H1 (cell line): ENCODE data around the gene SPTBN1. TPM values are rescaled to one million over a fixed set of nuclear protein-coding genes. Genes with fewer than 3 reads are reported as not detected.

Experiments used
- CTCF ChIA-PET: fragments of 300-600 bp; sonication (Branson Sonifier 250); formaldehyde crosslinking; loops from one replicate; lab custom pipeline; 2021; ENCODE audit not compliant: partially characterized antibody; lab: Charles Lee
- POLR2A ChIA-PET: fragments of 300-600 bp; sonication (Branson Sonifier 250); formaldehyde crosslinking; loops from one replicate; lab custom pipeline; 2021; ENCODE audit warnings: inconsistent platforms; ENCODE audit not compliant: partially characterized antibody; lab: Charles Lee
- DNase-seq, 2 experiments: peaks; one replicate each; pipeline versions ENCODE4 v3.0.0 to v3.0.0-alpha.2; 2010 to 2022; ENCODE audit warnings: low spot score in 2 of 2, low read depth in 1 of 2, mixed read lengths in 1 of 2
- FAIRE-seq: peaks from 2 replicates; lab custom pipeline; 2011; peaks lifted over from hg19 to GRCh38; lab: Jason Lieb, UNC
- H2AFZ ChIP-seq: 2 replicates; pipeline ENCODE4 v1.8.1; 2012; ENCODE audit warnings: low read length, inconsistent platforms
- H2AK5ac ChIP-seq: 2 replicates; pipeline ENCODE4 v1.6.1; 2013; ENCODE audit warnings: low read depth, low read length
- H2BK120ac ChIP-seq: replicated peaks from 2 replicates; pipeline ENCODE3; 2013; ENCODE audit warnings: low read depth, low read length, inconsistent platforms
- H2BK12ac ChIP-seq: 2 replicates; pipeline ENCODE4 v1.6.1; 2013; ENCODE audit warnings: low read depth, low read length
- H2BK15ac ChIP-seq: 2 replicates; pipeline ENCODE4 v1.6.1; 2013; ENCODE audit warnings: low read length
- H2BK20ac ChIP-seq: 2 replicates; pipeline ENCODE4 v1.6.1; 2013; ENCODE audit warnings: low read length
- H2BK5ac ChIP-seq: 2 replicates; pipeline ENCODE4 v1.6.1; 2013; ENCODE audit warnings: low read depth, low read length
- H3K14ac ChIP-seq: 2 replicates; pipeline ENCODE4 v1.6.1; 2013; ENCODE audit warnings: inconsistent platforms; ENCODE audit not compliant: insufficient read length
- H3K18ac ChIP-seq: 2 replicates; pipeline ENCODE4 v1.6.1; 2013; ENCODE audit warnings: low read length; ENCODE audit errors: extremely low read depth
- H3K23ac ChIP-seq: 2 replicates; pipeline ENCODE4 v1.6.1; 2013; ENCODE audit warnings: inconsistent platforms; ENCODE audit not compliant: insufficient read length
- H3K23me2 ChIP-seq: 2 replicates; pipeline ENCODE4 v1.6.1; 2013; ENCODE audit warnings: low read depth, low read length
- H3K27ac ChIP-seq: 2 replicates; pipeline ENCODE4 v1.6.1; 2011; ENCODE audit warnings: low read depth, low read length, inconsistent platforms
- H3K27me3 ChIP-seq, 4 experiments: replicated peaks in 1 of 4; 1 replicate in 1 of 4; 2 replicates in 3 of 4; pipeline versions ENCODE4 v1.6.1 to v1.8.1; 2011 to 2013; ENCODE audit warnings: low read length in 3 of 4, mild to moderate bottlenecking in 3 of 4, inconsistent platforms in 2 of 4, mixed read lengths in 2 of 4, moderate library complexity in 1 of 4; ENCODE audit not compliant: control insufficient read depth in 3 of 4, insufficient read depth in 3 of 4; ENCODE audit errors: extremely low read depth in 1 of 4
- H3K36me3 ChIP-seq, 4 experiments: 2 replicates each; pipeline versions ENCODE4 v1.6.1 to v1.8.1; 2011 to 2013; ENCODE audit warnings: mild to moderate bottlenecking in 4 of 4, low read length in 3 of 4, moderate library complexity in 2 of 4, control low read depth in 1 of 4, inconsistent platforms in 1 of 4; ENCODE audit not compliant: insufficient read depth in 4 of 4, control insufficient read depth in 2 of 4
- H3K4ac ChIP-seq: replicated peaks from 2 replicates; pipeline ENCODE3; 2013; ENCODE audit warnings: low read length, low read depth, mixed read lengths, inconsistent platforms; ENCODE audit not compliant: insufficient read length
- H3K4me1 ChIP-seq, 4 experiments: replicated peaks in 1 of 4; 1 replicate in 1 of 4; 2 replicates in 3 of 4; pipeline versions ENCODE4 v1.6.1 to v1.8.1; 2011 to 2013; ENCODE audit warnings: low read length in 3 of 4, inconsistent platforms in 2 of 4, mixed read lengths in 1 of 4; ENCODE audit not compliant: insufficient read depth in 4 of 4, control insufficient read depth in 3 of 4
- H3K4me2 ChIP-seq, 2 experiments: 2 replicates each; pipeline versions ENCODE4 v1.6.1 to v1.8.1; 2011 to 2013; ENCODE audit warnings: low read depth in 2 of 2, low read length in 2 of 2, control low read depth in 1 of 2, inconsistent platforms in 1 of 2, mild to moderate bottlenecking in 1 of 2; ENCODE audit not compliant: insufficient read depth in 1 of 2
- H3K4me3 ChIP-seq, 4 experiments: fragments of 200-600, 300-600 bp in 1 of 4; sonication (generic), shearing (Covaris generic), sonication (Bioruptor Twin) in 1 of 4; 2 replicates each; pipeline versions ENCODE4 v1.5.1 to v1.8.1; 2011 to 2016; ENCODE audit warnings: low read length in 4 of 4, low read depth in 3 of 4, control low read depth in 2 of 4, inconsistent platforms in 2 of 4, mild to moderate bottlenecking in 2 of 4, mixed read lengths in 1 of 4, moderate library complexity in 1 of 4; ENCODE audit not compliant: insufficient read depth in 2 of 4; ENCODE audit errors: extremely low read depth in 1 of 4
- H3K56ac ChIP-seq: replicated peaks from 2 replicates; pipeline ENCODE3; 2013; ENCODE audit warnings: low read depth, mild to moderate bottlenecking, mixed read lengths, low read length, inconsistent platforms; ENCODE audit not compliant: insufficient read length
- H3K79me1 ChIP-seq: 2 replicates; pipeline ENCODE4 v1.6.1; 2013; ENCODE audit warnings: low read depth, low read length, control low read depth
- H3K79me2 ChIP-seq, 2 experiments: 2 replicates each; pipeline versions ENCODE4 v1.6.1 to v1.8.1; 2012 to 2013; ENCODE audit warnings: low read length in 2 of 2, mild to moderate bottlenecking in 2 of 2, inconsistent platforms in 1 of 2; ENCODE audit not compliant: insufficient read depth in 2 of 2, control insufficient read depth in 1 of 2
- H3K9ac ChIP-seq, 4 experiments: replicated peaks in 1 of 4; 1 replicate in 1 of 4; 2 replicates in 3 of 4; pipeline versions ENCODE4 v1.6.1 to v1.8.1; 2011 to 2013; ENCODE audit warnings: low read depth in 3 of 4, low read length in 3 of 4, control low read depth in 2 of 4, mild to moderate bottlenecking in 2 of 4, moderate library complexity in 2 of 4, inconsistent platforms in 1 of 4; ENCODE audit errors: extremely low read depth in 1 of 4
- H3K9me3 ChIP-seq, 2 experiments: 2 replicates each; pipeline versions ENCODE4 v1.6.1 to v1.8.1; 2012 to 2013; ENCODE audit warnings: mild to moderate bottlenecking in 2 of 2, moderate library complexity in 2 of 2, control low read depth in 1 of 2, inconsistent platforms in 1 of 2, low read depth in 1 of 2, low read length in 1 of 2, mixed read lengths in 1 of 2; ENCODE audit not compliant: insufficient read depth in 2 of 2
- H4K20me1 ChIP-seq, 2 experiments: replicated peaks in 1 of 2; 2 replicates each; pipeline versions ENCODE3 to v1.8.1; 2011 to 2013; ENCODE audit warnings: inconsistent platforms in 2 of 2, low read length in 2 of 2, mild to moderate bottlenecking in 1 of 2; ENCODE audit not compliant: insufficient read depth in 2 of 2, control insufficient read depth in 1 of 2
- H4K5ac ChIP-seq: 2 replicates; pipeline ENCODE4 v1.6.1; 2013; ENCODE audit warnings: low read length, low read depth, mixed read lengths, inconsistent platforms; ENCODE audit not compliant: insufficient read length
- H4K8ac ChIP-seq: 2 replicates; pipeline ENCODE4 v1.8.0; 2013; ENCODE audit warnings: mild to moderate bottlenecking, moderate library complexity, low read length, inconsistent platforms; ENCODE audit not compliant: insufficient read depth; ENCODE audit errors: extremely low read depth
- H4K91ac ChIP-seq: replicated peaks from 2 replicates; pipeline ENCODE3; 2013; ENCODE audit warnings: low read length, mixed read lengths, inconsistent platforms; ENCODE audit not compliant: insufficient read length
- BCL11A ChIP-seq, 2 experiments: IDR thresholded peaks; one replicate each; pipeline ENCODE4 v1.6.1; 2011; ENCODE audit warnings: low read depth in 2 of 2, low read length in 2 of 2, mild to moderate bottlenecking in 2 of 2
- EP300 ChIP-seq, 2 experiments: IDR thresholded peaks; 1 replicate in 1 of 2; 2 replicates in 1 of 2; pipeline ENCODE4 v1.6.1; 2011 to 2012; ENCODE audit warnings: low read depth in 2 of 2, low read length in 2 of 2, mild to moderate bottlenecking in 2 of 2, borderline replicate concordance in 1 of 2, inconsistent platforms in 1 of 2, moderate library complexity in 1 of 2
- HDAC6 ChIP-seq: IDR thresholded peaks from one replicate; pipeline ENCODE4 v1.7.1; 2012; ENCODE audit warnings: low read depth, mild to moderate bottlenecking, inconsistent platforms, low read length, moderate library complexity
- PHF8 ChIP-seq: fragments of 200-600 bp; sonication (generic); conservative IDR thresholded peaks from 2 replicates; pipeline ENCODE4 v1.7.1; 2012; ENCODE audit warnings: low read depth, mild to moderate bottlenecking, inconsistent platforms, low read length, moderate library complexity
- POLR2AphosphoS5 ChIP-seq: IDR thresholded peaks from 2 replicates; pipeline ENCODE4 v1.6.1; 2011; ENCODE audit warnings: low read depth, low read length
- SP1 ChIP-seq: IDR thresholded peaks from 2 replicates; pipeline ENCODE4 v1.6.1; 2011; ENCODE audit warnings: low read depth, low read length
- WGBS, 2 experiments: shearing (Covaris generic) in 1 of 2; methylation state at CpG; one replicate each; pipeline versions ENCODE4 v1.1.6 to v1.1.7; 2013 to 2015; ENCODE audit warnings: low lambda C conversion rate in 2 of 2, mixed read lengths in 2 of 2, inconsistent platforms in 1 of 2, low coverage in 1 of 2, missing lambda C conversion rate in 1 of 2; ENCODE audit not compliant: insufficient replicate concordance in 2 of 2, insufficient coverage in 1 of 2, insufficient read length in 1 of 2; ENCODE audit errors: extremely low coverage in 1 of 2, missing lambda C conversion rate in 1 of 2; 5-methylcytosine and 5-hydroxymethylcytosine counted together
- polyA plus RNA-seq, 7 experiments: library from polyadenylated mRNA; depleted of rRNA in 3 of 7; stranded (reverse) in 5 of 7; unstranded in 2 of 7; fragments of >200 nt in 5 of 7; fragments of 200-250 nt in 2 of 7; gene quantifications; 1 replicate in 5 of 7; 2 replicates in 1 of 7; 4 replicates in 1 of 7; pipeline versions ENCODE4 v1.2.1 to v1.2.3, GENCODE V29; 2011 to 2013; ENCODE audit warnings: missing spikeins in 2 of 7, mixed read lengths in 2 of 7
- total RNA-seq: library from RNA; stranded (reverse); fragmentation: NEBNext Ultra II Directional; extraction: Animal tissue kit (Norgen Biotek cat#: 25700); gene quantifications from 2 replicates; pipeline ENCODE4 v1.2.1, GENCODE V29; 2021
- TF ChIP-seq, protein P1 (sequence below): IDR thresholded peaks from 2 replicates; pipeline ENCODE4 v1.6.1; 2011; ENCODE audit warnings: low read depth, mild to moderate bottlenecking, low read length; ENCODE audit not compliant: insufficient read depth
- TF ChIP-seq, protein P2 (sequence below): IDR thresholded peaks from 2 replicates; pipeline ENCODE4 v1.6.1; 2011; ENCODE audit warnings: low read length, improper control_type of control experiment

The SPTBN1 gene
- total and polyA plus RNA-seq, 2 of the 8 experiments (the other 6 are each of a cell fraction or from before 2014, with no cell fraction given): 31.8 to 180 TPM

- H3K9me3 ChIP-seq: no peaks in the 10 kb centered on the region
- H3K23me2 ChIP-seq: no peaks in the 10 kb centered on the region; the same call in 1 of the 2 replicates
- no peaks in the 10 kb centered on the region for H3K27me3 ChIP-seq
- POLR2A ChIA-PET: interaction anchor here (1.2 kb wide), 1 partner anchor 35 kb away, joined by 5 read pairs; no protein-coding TSS in a partner anchor
- no peak overlapping the region for H3K4ac ChIP-seq
- no peak overlapping the region for H2BK20ac ChIP-seq
- H3K79me2 ChIP-seq: no peaks in the 10 kb centered on the region; a peak in 2 of 4 replicates
- no peak overlapping the region for H3K4me3 ChIP-seq
- no peak overlapping the region for H4K91ac ChIP-seq
- no peak overlapping the region for H3K4me2 ChIP-seq
- H2BK15ac ChIP-seq: no peak overlapping the region
- no peak overlapping the region for H3K23ac ChIP-seq
- no peak overlapping the region for H2BK5ac ChIP-seq
- peaks cover 0 to 7% (median 2%) of the 10 kb centered on the region in 4 experiments; a peak in 3 of 8 replicates for H3K36me3 ChIP-seq
- FAIRE-seq (no peak), DNase-seq (no peak)
- no peak overlapping the region for H4K8ac ChIP-seq
- H3K18ac ChIP-seq: no peak overlapping the region
- H2AK5ac ChIP-seq: no peak overlapping the region
- CTCF ChIA-PET: interaction anchor here (0.5 to 4.1 kb wide), 36 partner anchors 11 to 416 kb away, joined by 3 to 39 read pairs (median 5); no protein-coding TSS in a partner anchor
- H2AFZ ChIP-seq: no peak overlapping the region
- no peak overlapping the region for H4K5ac ChIP-seq
- H3K79me1 ChIP-seq: no peaks in the 10 kb centered on the region; the same call in 1 of the 2 replicates
- H3K9ac ChIP-seq: no peak overlapping the region
- H2BK12ac ChIP-seq: no peak overlapping the region
- H4K20me1 ChIP-seq: peaks cover 0 to 3% of the 10 kb centered on the region in 2 experiments
- no peak overlapping the region for H2BK120ac ChIP-seq
- H3K56ac ChIP-seq: no peak overlapping the region
- no peak overlapping the region for H3K14ac ChIP-seq
- 91% methylated on average over 4 of the region's 4 CpGs; no CpG with 5 or more reads in 1 of the 2 experiments for WGBS, 2 experiments
- TF ChIP-seq SP1 (no peak), POLR2AphosphoS5 (no peak), EP300 (IDR thresholded peaks at IDR 0.05; ENCODE audit: borderline replicate concordance in 1 of 2, low read depth in 2 of 2, low read length in 2 of 2) (no peak), PHF8 (no peak), BCL11A (IDR thresholded peaks at IDR 0.05; ENCODE audit: low read depth in 2 of 2, low read length in 2 of 2) (no peak), HDAC6 (no peak)
- TF ChIP-seq, protein P1, sequence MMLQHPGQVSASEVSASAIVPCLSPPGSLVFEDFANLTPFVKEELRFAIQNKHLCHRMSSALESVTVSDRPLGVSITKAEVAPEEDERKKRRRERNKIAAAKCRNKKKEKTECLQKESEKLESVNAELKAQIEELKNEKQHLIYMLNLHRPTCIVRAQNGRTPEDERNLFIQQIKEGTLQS: no peak
- TF ChIP-seq, protein P2, sequence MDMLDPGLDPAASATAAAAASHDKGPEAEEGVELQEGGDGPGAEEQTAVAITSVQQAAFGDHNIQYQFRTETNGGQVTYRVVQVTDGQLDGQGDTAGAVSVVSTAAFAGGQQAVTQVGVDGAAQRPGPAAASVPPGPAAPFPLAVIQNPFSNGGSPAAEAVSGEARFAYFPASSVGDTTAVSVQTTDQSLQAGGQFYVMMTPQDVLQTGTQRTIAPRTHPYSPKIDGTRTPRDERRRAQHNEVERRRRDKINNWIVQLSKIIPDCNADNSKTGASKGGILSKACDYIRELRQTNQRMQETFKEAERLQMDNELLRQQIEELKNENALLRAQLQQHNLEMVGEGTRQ: no peak
- H3K4me1 ChIP-seq: peaks cover 0 to 3% (median under 1%) of the 10 kb centered on the region in 4 experiments; a peak in 3 of 7 replicates
- H3K27ac ChIP-seq: no peak overlapping the region
These were observed 67.3 kb downstream of the SPTBN1 start for GRCh38 chr2:54523324-54523959.
